Omental fat pad (tissue), 4 donors: ENCODE results near the gene TNIK. TPM values are rescaled to one million over a fixed set of nuclear protein-coding genes. Genes with fewer than 3 reads are reported as not detected.
A peak's percentile ranks its signal among the peaks of the same experiment; 100 is the strongest.

Experiments used
- ATAC-seq: fragments of 150-250 bp; one replicate; pipeline ENCODE4 v1.9.1; 2016; ENCODE audit warnings: mild to moderate bottlenecking, moderate library complexity; ENCODE audit not compliant: low FRiP score
- DNase-seq: peaks from one replicate; pipeline ENCODE4 v3.0.0-alpha.2; 2019; ENCODE audit warnings: low spot score
- CTCF ChIP-seq, 3 donors: fragments of 450-650 bp; IDR thresholded peaks; one replicate each; pipeline ENCODE4 v1.5.1; 2016 to 2017; ENCODE audit warnings: antibody characterized with exemption in 3 of 3, mild to moderate bottlenecking in 3 of 3, moderate library complexity in 2 of 3
- total RNA-seq, 4 donors: library from RNA; depleted of rRNA; stranded (reverse); fragments of >200 nt; gene quantifications; one replicate each; pipeline ENCODE4 v1.1.0, GENCODE V29; 2016

TNIK gene
- total RNA-seq: 10 to 100 TPM in 1 of 4 donors, 1 to 10 TPM in 3; 3.9 to 12.8 (median 6.5) TPM

- DNase-seq (peak; percentile 74), ATAC-seq (peak; percentile 97)
- no peak for TF ChIP-seq CTCF (IDR thresholded peaks at IDR 0.05)
These were observed at the start of gene TNIK for GRCh38 chr3:171459942-171460724. TSS of gene TNIK (minus strand) at chr3:171460405. CDS start at chr3:171460063, 342 bp downstream.

GRCh38 chr3:171508676-171509075, 48.5 kb upstream of the TNIK start:
- DNase-seq (no peak), ATAC-seq (no peak)
- no peak for TF ChIP-seq CTCF (IDR thresholded peaks at IDR 0.05)

DNA sequence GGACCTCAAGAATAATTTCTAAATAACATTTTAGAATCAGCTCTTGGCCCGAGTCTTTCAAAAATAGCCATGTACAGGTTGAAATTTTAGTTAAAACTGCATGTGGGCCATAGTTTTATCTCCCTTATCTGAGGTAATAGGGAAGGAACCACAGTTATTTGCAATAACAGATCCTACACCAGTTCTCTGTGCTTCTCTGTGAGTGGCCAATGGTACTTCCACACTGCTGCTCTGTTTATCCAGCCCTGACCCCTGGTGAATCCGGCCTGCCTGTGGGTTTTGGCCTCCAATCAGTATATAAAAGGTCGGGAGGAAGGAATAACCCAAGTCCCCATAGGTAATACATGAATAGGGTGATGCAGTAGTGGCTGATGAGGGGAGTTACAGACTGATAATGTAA, 48.0 kb upstream of the TNIK start:
- ATAC-seq: no peak
- TF ChIP-seq CTCF (IDR thresholded peaks at IDR 0.05): no peak
- DNase-seq: no peak

GRCh38 chr3:171506743-171507319, 46.6 kb upstream of the TNIK start:
- no peak for DNase-seq

GRCh38 chr3:171505822-171506333, 45.7 kb upstream of the TNIK start:
- ATAC-seq: no peak
- no peak for DNase-seq
- TF ChIP-seq CTCF (IDR thresholded peaks at IDR 0.05): no peak

More at GRCh38 chr3:171506743-171507319, 46.6 kb upstream of the TNIK start:
- no peak for ATAC-seq
- no peak for TF ChIP-seq CTCF (IDR thresholded peaks at IDR 0.05)

GRCh38 chr3:171504376-171504775, 44.2 kb upstream of the TNIK start:
- no peak for TF ChIP-seq CTCF (IDR thresholded peaks at IDR 0.05)
- no peak for DNase-seq
- ATAC-seq: no peak
